ENCODE results near the gene AMPH. TPM values are rescaled to one million over a fixed set of nuclear protein-coding genes. Genes with fewer than 3 reads are reported as not detected.
"Not testable (repeated sequence)": the region's sequence is repeated elsewhere in the genome, so short reads cannot be mapped to it uniquely, and the experiment has no call there.

The AMPH gene
- total RNA-seq, 1 donor from 2014 or later = 31.0 TPM

- FAIRE-seq (no peak), DNase-seq (ENCODE audit: low spot score in 2 of 2) (no peak)
Observed at GRCh38 chr7:38411404-38411803, 219.8 kb downstream of the AMPH start.

- no peak for FAIRE-seq
- no peak for DNase-seq (ENCODE audit: low spot score in 2 of 2)
Observed at GRCh38 chr7:38410056-38410455, 221.1 kb downstream of the AMPH start.

GRCh38 chr7:38409531-38409930, 221.6 kb downstream of the AMPH start:
- FAIRE-seq = no peak
- no peak for DNase-seq (ENCODE audit: low spot score in 2 of 2)

GRCh38 chr7:38398725-38399321, 232.3 kb downstream of the AMPH start:
- DNase-seq (ENCODE audit: low spot score in 2 of 2) (peak in 1 of 2 donors; percentile 36), FAIRE-seq (peak; percentile 51)

- FAIRE-seq (no peak), DNase-seq (ENCODE audit: low spot score in 2 of 2) (no peak)
Observed at GRCh38 chr7:38396852-38397251, 234.3 kb downstream of the AMPH start.

- DNase-seq (ENCODE audit: low spot score in 2 of 2); FAIRE-seq: not testable (repeated sequence)
Observed at GRCh38 chr7:38395921-38396552, 235.1 kb downstream of the AMPH start.

GRCh38 chr7:38394660-38395059, 236.5 kb downstream of the AMPH start:
- no peak for FAIRE-seq

GRCh38 chr7:38393874-38394273, 237.3 kb downstream of the AMPH start:
- DNase-seq (ENCODE audit: low spot score in 2 of 2) = no peak
- no peak for FAIRE-seq

More at GRCh38 chr7:38394660-38395059, 236.5 kb downstream of the AMPH start:
- no peak for DNase-seq (ENCODE audit: low spot score in 2 of 2)

GRCh38 chr7:38391751-38392150, 239.4 kb downstream of the AMPH start:
- FAIRE-seq (no peak), DNase-seq (ENCODE audit: low spot score in 2 of 2) (no peak)

- DNase-seq (ENCODE audit: low spot score in 2 of 2) (no peak), FAIRE-seq (no peak)
Observed at GRCh38 chr7:38385682-38386081, 245.5 kb downstream of the AMPH start.

GRCh38 chr7:38383281-38383680, 247.9 kb downstream of the AMPH start:
- FAIRE-seq (no peak), DNase-seq (ENCODE audit: low spot score in 2 of 2) (no peak)

GRCh38 chr7:38382684-38383083, 248.5 kb downstream of the AMPH start:
- no peak for FAIRE-seq

GRCh38 chr7:38375453-38375852, 255.7 kb downstream of the AMPH start:
- FAIRE-seq (no peak), DNase-seq (ENCODE audit: low spot score in 2 of 2) (no peak)

More at GRCh38 chr7:38382684-38383083, 248.5 kb downstream of the AMPH start:
- DNase-seq (ENCODE audit: low spot score in 2 of 2) = no peak

GRCh38 chr7:38374507-38374906, 256.7 kb downstream of the AMPH start:
- FAIRE-seq (no peak), DNase-seq (ENCODE audit: low spot score in 2 of 2) (peak in 1 of 2 donors; percentile 35)

GRCh38 chr7:38373155-38373554, 258.0 kb downstream of the AMPH start:
- DNase-seq (ENCODE audit: low spot score in 2 of 2) = no peak
- no peak for FAIRE-seq

- FAIRE-seq (no peak), DNase-seq (ENCODE audit: low spot score in 2 of 2) (no peak)
Observed at GRCh38 chr7:38372290-38372689, 258.9 kb downstream of the AMPH start.

GRCh38 chr7:38369816-38370493, 261.2 kb downstream of the AMPH start:
- FAIRE-seq (no peak), DNase-seq (ENCODE audit: low spot score in 2 of 2) (peak; percentile 14 to 50)

- no peak for FAIRE-seq
- no peak for DNase-seq (ENCODE audit: low spot score in 2 of 2)
Observed at GRCh38 chr7:38368191-38368605, 263.0 kb downstream of the AMPH start.

- FAIRE-seq (no peak), DNase-seq (ENCODE audit: low spot score in 2 of 2) (no peak)
Observed at GRCh38 chr7:38367301-38367890, 263.8 kb downstream of the AMPH start.

- FAIRE-seq; DNase-seq (ENCODE audit: low spot score in 2 of 2): not testable (repeated sequence)
Observed at GRCh38 chr7:38363379-38363778, 267.8 kb downstream of the AMPH start.

GRCh38 chr7:38362611-38363237, 268.4 kb downstream of the AMPH start:
- FAIRE-seq; DNase-seq (ENCODE audit: low spot score in 2 of 2): not testable (repeated sequence)

Data from frontal cortex (tissue), 4 donors.